HepG2 (cell line): Measurements from ENCODE around the gene TRMT10C. TPM values are rescaled to one million over a fixed set of nuclear protein-coding genes. Genes with fewer than 3 reads are reported as not detected.
A peak's percentile ranks its signal among the peaks of the same experiment; 100 is the strongest.

Source experiments
- BORCS8-MEF2B ChIP-seq: sonication (generic); formaldehyde crosslinking; IDR thresholded peaks from 2 replicates; pipeline ENCODE4 v1.8.0; 2022; ENCODE audit warnings: mild to moderate bottlenecking, missing genetic modification reagents
- CAMTA2 ChIP-seq: sonication (generic); formaldehyde crosslinking; IDR thresholded peaks from 2 replicates; pipeline ENCODE4 v1.4.0; 2020; ENCODE audit warnings: mild to moderate bottlenecking, missing genetic modification reagents, borderline replicate concordance
- GZF1 ChIP-seq: sonication (generic); formaldehyde crosslinking; IDR thresholded peaks from 2 replicates; pipeline ENCODE4 v1.5.1; 2020; ENCODE audit warnings: mild to moderate bottlenecking, missing genetic modification reagents
- HES4 ChIP-seq: sonication (generic); formaldehyde crosslinking; IDR thresholded peaks from 2 replicates; pipeline ENCODE4 v1.9.0; 2021; ENCODE audit warnings: mild to moderate bottlenecking, missing genetic modification reagents, borderline replicate concordance
- HHEX ChIP-seq: IDR thresholded peaks from 2 replicates; pipeline ENCODE4 v1.6.1; 2016; ENCODE audit warnings: control low read depth
- HNRNPK ChIP-seq: fragments of 200-400 bp; formaldehyde crosslinking; IDR thresholded peaks from 2 replicates; pipeline ENCODE4 v1.6.1; 2018; ENCODE audit warnings: low read length, low read depth, moderate library complexity, mild to moderate bottlenecking; ENCODE audit not compliant: poor library complexity, severe bottlenecking
- HOXD1 ChIP-seq: sonication (generic); formaldehyde crosslinking; IDR thresholded peaks from 2 replicates; pipeline ENCODE4 v1.5.0; 2020; ENCODE audit warnings: missing genetic modification reagents
- KDM6A ChIP-seq: IDR thresholded peaks from 2 replicates; pipeline ENCODE4 v1.6.1; 2016; ENCODE audit warnings: low read depth
- MTERF4 ChIP-seq: sonication (generic); formaldehyde crosslinking; IDR thresholded peaks from 2 replicates; pipeline ENCODE4 v1.8.0; 2023; ENCODE audit warnings: mild to moderate bottlenecking, missing genetic modification reagents
- NCOA5 ChIP-seq: sonication (generic); formaldehyde crosslinking; IDR thresholded peaks from 2 replicates; pipeline ENCODE4 v1.4.0; 2020; ENCODE audit warnings: missing genetic modification reagents
- NFIB ChIP-seq: sonication (generic); formaldehyde crosslinking; IDR thresholded peaks from 2 replicates; pipeline ENCODE4 v1.9.0; 2021; ENCODE audit warnings: missing genetic modification reagents, mild to moderate bottlenecking, borderline replicate concordance
- PPARG ChIP-seq: conservative IDR thresholded peaks from 2 replicates; pipeline ENCODE4 v1.6.1; 2016; ENCODE audit warnings: missing biosample characterization, missing genetic modification reagents
- PRDM15 ChIP-seq: sonication (generic); formaldehyde crosslinking; IDR thresholded peaks from 2 replicates; pipeline ENCODE4 v1.4.0; 2020; ENCODE audit warnings: missing genetic modification reagents
- RBM22 ChIP-seq: fragments of 200-400 bp; formaldehyde crosslinking; optimal IDR thresholded peaks from 2 replicates; pipeline ENCODE3; 2017; ENCODE audit warnings: mild to moderate bottlenecking, low read length, moderate library complexity
- RELA ChIP-seq: sonication (generic); formaldehyde crosslinking; IDR thresholded peaks from 2 replicates; pipeline ENCODE4 v1.4.0; 2020; ENCODE audit warnings: missing genetic modification reagents
- TCF7L2 ChIP-seq: IDR thresholded peaks from 2 replicates; pipeline ENCODE4 v1.6.1; 2011; ENCODE audit warnings: mild to moderate bottlenecking, low read depth, low read length, moderate library complexity
- THAP11 ChIP-seq: IDR thresholded peaks from 2 replicates; pipeline ENCODE4 v1.6.1; 2016; ENCODE audit warnings: missing biosample characterization, missing genetic modification reagents
- ZNF17 ChIP-seq: sonication (generic); formaldehyde crosslinking; IDR thresholded peaks from 2 replicates; pipeline ENCODE4 v1.5.0; 2020; ENCODE audit warnings: mild to moderate bottlenecking, missing genetic modification reagents
- ZNF224 ChIP-seq: sonication (generic); formaldehyde crosslinking; IDR thresholded peaks from 2 replicates; pipeline ENCODE4 v1.5.0; 2020; ENCODE audit warnings: mild to moderate bottlenecking, missing genetic modification reagents
- ZNF589 ChIP-seq: sonication (generic); formaldehyde crosslinking; conservative IDR thresholded peaks from 2 replicates; pipeline ENCODE4 v1.8.0; 2022; ENCODE audit warnings: mild to moderate bottlenecking, moderate library complexity, missing genetic modification reagents
- ZNF780A ChIP-seq: sonication (generic); formaldehyde crosslinking; IDR thresholded peaks from 2 replicates; pipeline ENCODE4 v1.8.0; 2022; ENCODE audit warnings: mild to moderate bottlenecking, missing genetic modification reagents, moderate library complexity
- ZNF788 ChIP-seq: sonication (generic); formaldehyde crosslinking; IDR thresholded peaks from 2 replicates; pipeline ENCODE4 v1.5.0; 2020; ENCODE audit warnings: mild to moderate bottlenecking, missing genetic modification reagents, borderline replicate concordance
- ZNF841 ChIP-seq: sonication (generic); formaldehyde crosslinking; IDR thresholded peaks from 2 replicates; pipeline ENCODE4 v1.8.1; 2023; ENCODE audit warnings: missing genetic modification reagents, borderline replicate concordance
- polyA plus RNA-seq, 8 experiments: library from polyadenylated mRNA; depleted of rRNA in 3 of 8; stranded (reverse) in 7 of 8; unstranded in 1 of 8; fragments of >200 nt; fragmentation: Illumina TruSeq in 4 of 8; extraction: Trizol in 4 of 8; gene quantifications; 2 replicates each; pipeline versions ENCODE4 v1.2.1 to v1.2.3, GENCODE V29; 2011 to 2016; ENCODE audit warnings: low read depth in 4 of 8, missing spikeins in 1 of 8, mixed read lengths in 1 of 8; ENCODE audit not compliant: insufficient read depth in 1 of 8
- total RNA-seq, 5 experiments: library from RNA; depleted of rRNA; stranded (reverse); fragments of >200 nt; fragmentation: Illumina TruSeq; extraction: Trizol; gene quantifications; 2 replicates each; pipeline ENCODE4 v1.2.3, GENCODE V29; 2016; ENCODE audit warnings: low read depth in 1 of 5
- TF ChIP-seq, protein P1 (sequence below): fragments of 450-650 bp; IDR thresholded peaks from 2 replicates; pipeline ENCODE4 v1.6.1; 2017
- TF ChIP-seq, protein P2 (sequence below): sonication (generic); formaldehyde crosslinking; IDR thresholded peaks from 2 replicates; pipeline ENCODE4 v1.8.1; 2023; ENCODE audit warnings: mild to moderate bottlenecking, inconsistent platforms, moderate library complexity, missing genetic modification reagents, borderline replicate concordance

Gene TRMT10C
- total and polyA plus RNA-seq, 2 of the 13 experiments (the other 11 are each of a cell fraction or from before 2014, with no cell fraction given) = 10.8 to 39.2 TPM

- TF ChIP-seq HOXD1 (no peak), ZNF17 (CRISPR knock-in tag) (no peak), GZF1 (CRISPR knock-in tag) (no peak), ZNF224 (no peak), NCOA5 (CRISPR knock-in tag) (no peak), ZNF788 (no peak), KDM6A (peak; percentile 71; the same call in 1 of the 2 replicates), CAMTA2 (CRISPR knock-in tag) (no peak), MTERF4 (CRISPR knock-in tag) (no peak), RBM22 (no peak), HES4 (CRISPR knock-in tag) (no peak), PPARG (CRISPR knock-in tag) (peak; percentile 55; the same call in 1 of the 2 replicates), ZNF589 (CRISPR knock-in tag) (no peak), NFIB (CRISPR knock-in tag) (no peak), HNRNPK (no peak), ZNF841 (CRISPR knock-in tag) (no peak), BORCS8-MEF2B (no peak), THAP11 (no peak), RELA (CRISPR knock-in tag) (no peak), PRDM15 (CRISPR knock-in tag) (no peak), HHEX (CRISPR knock-in tag) (no peak), TCF7L2 (no peak), ZNF780A (no peak)
- TF ChIP-seq, protein P1, sequence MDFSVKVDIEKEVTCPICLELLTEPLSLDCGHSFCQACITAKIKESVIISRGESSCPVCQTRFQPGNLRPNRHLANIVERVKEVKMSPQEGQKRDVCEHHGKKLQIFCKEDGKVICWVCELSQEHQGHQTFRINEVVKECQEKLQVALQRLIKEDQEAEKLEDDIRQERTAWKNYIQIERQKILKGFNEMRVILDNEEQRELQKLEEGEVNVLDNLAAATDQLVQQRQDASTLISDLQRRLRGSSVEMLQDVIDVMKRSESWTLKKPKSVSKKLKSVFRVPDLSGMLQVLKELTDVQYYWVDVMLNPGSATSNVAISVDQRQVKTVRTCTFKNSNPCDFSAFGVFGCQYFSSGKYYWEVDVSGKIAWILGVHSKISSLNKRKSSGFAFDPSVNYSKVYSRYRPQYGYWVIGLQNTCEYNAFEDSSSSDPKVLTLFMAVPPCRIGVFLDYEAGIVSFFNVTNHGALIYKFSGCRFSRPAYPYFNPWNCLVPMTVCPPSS = no peak
- TF ChIP-seq, protein P2, sequence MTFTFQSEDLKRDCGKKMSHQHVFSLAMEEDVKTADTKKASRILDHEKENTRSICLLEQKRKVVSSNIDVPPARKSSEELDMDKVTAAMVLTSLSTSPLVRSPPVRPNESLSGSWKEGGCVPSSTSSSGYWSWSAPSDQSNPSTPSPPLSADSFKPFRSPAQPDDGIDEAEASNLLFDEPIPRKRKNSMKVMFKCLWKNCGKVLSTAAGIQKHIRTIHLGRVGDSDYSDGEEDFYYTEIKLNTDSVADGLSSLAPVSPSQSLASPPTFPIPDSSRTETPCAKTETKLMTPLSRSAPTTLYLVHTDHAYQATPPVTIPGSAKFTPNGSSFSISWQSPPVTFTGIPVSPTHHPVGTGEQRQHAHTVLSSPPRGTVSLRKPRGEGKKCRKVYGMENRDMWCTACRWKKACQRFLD (CRISPR knock-in tag) = no peak
These were observed 13.1 kb upstream of the TRMT10C start (continued) for GRCh38 chr3:101548527-101549105.
